Calu3 (cell line): ENCODE data around the gene IL1RL2. TPM values are rescaled to one million over a fixed set of nuclear protein-coding genes. Genes with fewer than 3 reads are reported as not detected.

Experiments used
- Bru-seq: library from RNA; stranded (reverse); fragments of 400-500 nt; gene quantifications from one replicate; lab custom pipeline; 2021; lab: Mats Ljungman, UMichigan
- BruChase-seq, 2 experiments: library from RNA; stranded (reverse); fragments of 400-500 nt; gene quantifications; one replicate each; lab custom pipeline; 2021; lab: Mats Ljungman, UMichigan
- BruUV-seq: library from RNA; stranded (reverse); fragments of 400-500 nt; replicated peaks from 2 replicates; lab custom pipeline; 2021; lab: Mats Ljungman, UMichigan
- CTCF ChIA-PET: fragments of 300-600 bp; sonication (Branson Sonifier 250); formaldehyde crosslinking; loops from one replicate; lab custom pipeline; 2022; ENCODE audit warnings: antibody characterized with exemption; lab: Charles Lee
- DNase-seq: peaks from one replicate; pipeline ENCODE4 v3.0.0; 2022
- H3K27ac Mint-ChIP-seq: one replicate; pipeline ENCODE4 v1.8.0; 2022; ENCODE audit warnings: mixed read lengths; ENCODE audit not compliant: unreplicated experiment
- H3K27me3 Mint-ChIP-seq: one replicate; pipeline ENCODE4 v1.8.0; 2022; ENCODE audit warnings: mixed read lengths; ENCODE audit not compliant: unreplicated experiment
- H3K36me3 Mint-ChIP-seq: one replicate; pipeline ENCODE4 v1.8.0; 2022; ENCODE audit warnings: mild to moderate bottlenecking, moderate library complexity, mixed read lengths; ENCODE audit not compliant: insufficient read depth, unreplicated experiment
- H3K4me1 Mint-ChIP-seq: one replicate; pipeline ENCODE4 v1.8.0; 2022; ENCODE audit warnings: mild to moderate bottlenecking, low read depth, mixed read lengths; ENCODE audit not compliant: unreplicated experiment
- H3K4me3 Mint-ChIP-seq: one replicate; pipeline ENCODE4 v1.8.0; 2022; ENCODE audit warnings: mild to moderate bottlenecking, low read depth, moderate library complexity, mixed read lengths; ENCODE audit not compliant: unreplicated experiment
- H3K9me3 Mint-ChIP-seq: one replicate; pipeline ENCODE4 v1.8.0; 2022; ENCODE audit warnings: low read depth, mixed read lengths; ENCODE audit not compliant: unreplicated experiment
- CTCF ChIP-seq: fragments of 200-600 bp; IDR thresholded peaks from one replicate; pipeline ENCODE4 v1.8.0; 2022; ENCODE audit warnings: antibody characterized with exemption; ENCODE audit not compliant: unreplicated experiment
- intact Hi-C: fragments of 100-400 bp; cut with micrococcal nuclease; formaldehyde crosslinking; loops from one replicate; pipeline ENCODE4 v1.10.0; 2022; ENCODE audit not compliant: unreplicated experiment
- long read RNA-seq: library from polyadenylated mRNA; stranded (forward); transcript quantifications from one replicate; pipeline ENCODE4 v2.0.0, GENCODE V29; 2022
- total RNA-seq: library from RNA; stranded (reverse); gene quantifications from 2 replicates; pipeline ENCODE4 v1.2.3, GENCODE V29; 2022

Gene IL1RL2
- 0.68 and 0.73 TPM in 2 replicates for total RNA-seq
- percentile 32 among the genes with signal in this experiment for Bru-seq, nascent RNA
- percentile 21 among the genes with signal in this experiment for BruChase-seq, experiment 1, labeled RNA remaining after a 6-hour chase
- BruChase-seq, experiment 2, labeled RNA remaining after a 2-hour chase, result percentile 18 among the genes with signal in this experiment
- long read RNA-seq, result 0 reads

- peak within 1 kb of the TSS; percentile 49 for H3K4me3 Mint-ChIP-seq
- TF ChIP-seq CTCF, result no peak
- no peak within 1 kb of the TSS for H3K27ac Mint-ChIP-seq
- H3K36me3 Mint-ChIP-seq, result peaks cover 9% of the 10 kb centered on the region
- no peaks in the 10 kb centered on the region for H3K9me3 Mint-ChIP-seq
- no TSS peak for BruUV-seq
- intact Hi-C loops, result no loop called here
- no peaks in the 10 kb centered on the region for H3K27me3 Mint-ChIP-seq
- DNase-seq, result peak; percentile 17
- CTCF ChIA-PET, result interaction anchor here (1.3 kb wide), 2 partner anchors 21 to 54 kb away, joined by 3 to 4 read pairs; no protein-coding TSS in a partner anchor
- peaks cover 10% of the 10 kb centered on the region for H3K4me1 Mint-ChIP-seq
Observed at GRCh38 chr2:102186791-102187495, at the start of gene IL1RL2. Gene IL1RL2, plus strand, starts transcription at chr2:102187023. Its CDS starts 845 bp downstream, at chr2:102187868.

GRCh38 chr2:102137138-102137537, 49.7 kb upstream of the IL1RL2 start:
- H3K27ac Mint-ChIP-seq, result no peak overlapping the region
- no peak for DNase-seq
- no peaks in the 10 kb centered on the region for H3K27me3 Mint-ChIP-seq
- intact Hi-C loops, result no loop called here
- H3K36me3 Mint-ChIP-seq, result peaks cover 2% of the 10 kb centered on the region
- CTCF ChIA-PET, result no interaction called here
- peaks cover 9% of the 10 kb centered on the region for H3K4me1 Mint-ChIP-seq
- BruUV-seq, result no TSS peak
- no peaks in the 10 kb centered on the region for H3K9me3 Mint-ChIP-seq
- TF ChIP-seq CTCF, result no peak
- no peak overlapping the region for H3K4me3 Mint-ChIP-seq

GRCh38 chr2:102138331-102138730, 48.5 kb upstream of the IL1RL2 start:
- H3K4me3 Mint-ChIP-seq, result no peak overlapping the region
- CTCF ChIA-PET, result no interaction called here
- intact Hi-C loops, result no loop called here
- no peak for DNase-seq
- TF ChIP-seq CTCF, result no peak
- peaks cover 18% of the 10 kb centered on the region for H3K4me1 Mint-ChIP-seq
- H3K27me3 Mint-ChIP-seq, result no peaks in the 10 kb centered on the region
- H3K9me3 Mint-ChIP-seq, result no peaks in the 10 kb centered on the region
- peaks cover 10% of the 10 kb centered on the region for H3K36me3 Mint-ChIP-seq
- BruUV-seq, result no TSS peak
- H3K27ac Mint-ChIP-seq, result no peak overlapping the region

GRCh38 chr2:102139851-102140250, 47.0 kb upstream of the IL1RL2 start:
- no peak overlapping the region for H3K27ac Mint-ChIP-seq
- TF ChIP-seq CTCF, result no peak
- no peaks in the 10 kb centered on the region for H3K27me3 Mint-ChIP-seq
- intact Hi-C loops, result no loop called here
- no peak overlapping the region for H3K4me3 Mint-ChIP-seq
- H3K4me1 Mint-ChIP-seq, result peaks cover 18% of the 10 kb centered on the region
- no TSS peak for BruUV-seq
- H3K36me3 Mint-ChIP-seq, result peaks cover 10% of the 10 kb centered on the region
- CTCF ChIA-PET, result interaction anchor here (0.7 kb wide), 1 partner anchor 27 kb away, joined by 3 read pairs; no protein-coding TSS in a partner anchor
- DNase-seq, result no peak
- H3K9me3 Mint-ChIP-seq, result no peaks in the 10 kb centered on the region
